HG03571 (cell line): ENCODE measurements around the gene ATF7.
"Not testable (repeated sequence)": the region's sequence is repeated elsewhere in the genome, so short reads cannot be mapped to it uniquely, and the experiment has no call there.

Experiments
- ATAC-seq: cut with Tn5 transposase; IDR thresholded peaks from one replicate; pipeline ENCODE4 v1.9.1; 2021; ENCODE audit not compliant: unreplicated experiment

The ATF7 gene

DNA sequence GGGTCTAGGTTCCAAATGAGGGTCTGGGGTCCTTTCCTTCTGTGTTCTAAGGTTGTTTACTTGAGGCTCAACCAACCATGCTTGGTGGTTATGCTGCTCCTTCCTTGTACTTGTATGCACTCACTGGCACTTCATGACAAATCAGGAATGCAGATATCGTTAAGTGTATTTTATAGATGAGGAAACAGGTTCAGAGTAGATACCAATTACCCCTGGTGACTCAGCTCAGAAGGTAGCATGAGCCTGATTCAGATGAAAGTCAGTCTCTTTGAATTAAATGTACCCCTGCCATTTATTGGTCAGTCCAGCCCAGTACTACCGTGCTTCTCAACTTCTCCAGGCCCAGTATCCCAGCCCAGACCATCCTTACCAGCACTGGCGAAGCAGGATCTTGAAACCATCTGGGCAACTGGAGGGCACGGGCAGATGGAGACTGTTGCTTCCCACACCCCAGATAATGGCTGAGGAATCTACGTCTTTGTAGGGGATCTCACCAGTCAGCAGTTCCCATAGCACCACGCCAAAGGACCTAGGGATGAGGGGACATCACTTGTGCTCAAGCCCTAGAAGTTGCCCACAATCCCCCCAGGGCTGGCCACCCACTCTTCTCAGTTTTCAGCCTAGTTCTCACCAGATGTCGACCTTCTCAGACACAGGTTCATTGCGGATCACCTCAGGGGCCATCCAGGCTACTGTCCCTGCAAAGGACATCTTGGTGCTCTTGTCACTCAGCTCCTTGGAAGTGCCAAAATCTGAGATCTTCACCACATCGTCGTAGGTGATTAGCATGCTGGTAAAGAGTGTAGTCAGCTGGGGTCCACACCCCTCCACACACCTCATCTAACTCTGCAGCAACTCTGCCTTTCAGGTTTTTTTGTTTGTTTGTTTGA, 141.3 kb downstream of the ATF7 start:
- ATAC-seq, result no peak

GRCh38 chr12:53483979-53484377, 142.2 kb downstream of the ATF7 start:
- ATAC-seq, result no peak

GRCh38 chr12:53483225-53483978, 142.8 kb downstream of the ATF7 start:
- ATAC-seq, result no peak

GRCh38 chr12:53482626-53483168, 143.5 kb downstream of the ATF7 start:
- no peak for ATAC-seq

- no peak for ATAC-seq
Measured at GRCh38 chr12:53481939-53482586, 144.1 kb downstream of the ATF7 start.

DNA sequence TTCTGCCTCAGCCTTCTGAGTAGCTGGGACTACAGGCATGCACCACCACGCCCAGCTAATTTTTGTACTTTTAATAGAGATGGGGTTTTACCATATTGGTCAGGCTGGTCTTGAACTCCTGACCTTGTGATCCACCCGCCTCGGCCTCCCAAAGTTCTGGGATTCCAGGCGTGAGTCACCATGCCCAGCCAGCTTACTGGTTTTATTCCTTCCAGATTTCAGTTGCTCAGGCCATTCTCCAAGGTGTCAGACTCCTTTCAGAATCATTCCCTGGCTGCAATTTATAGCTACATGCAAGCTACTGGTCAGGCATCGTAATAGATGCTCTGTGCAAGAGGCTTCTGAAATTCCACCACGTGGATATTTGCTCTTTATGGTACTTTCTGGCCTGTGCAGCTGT, 144.7 kb downstream of the ATF7 start:
- ATAC-seq, result not testable (repeated sequence)

GRCh38 chr12:53480491-53481442, 145.4 kb downstream of the ATF7 start:
- no peak for ATAC-seq

- ATAC-seq, result no peak
Measured at GRCh38 chr12:53479331-53479730, 146.9 kb downstream of the ATF7 start.

- no peak for ATAC-seq
Measured at GRCh38 chr12:53478865-53479264, 147.3 kb downstream of the ATF7 start.

DNA sequence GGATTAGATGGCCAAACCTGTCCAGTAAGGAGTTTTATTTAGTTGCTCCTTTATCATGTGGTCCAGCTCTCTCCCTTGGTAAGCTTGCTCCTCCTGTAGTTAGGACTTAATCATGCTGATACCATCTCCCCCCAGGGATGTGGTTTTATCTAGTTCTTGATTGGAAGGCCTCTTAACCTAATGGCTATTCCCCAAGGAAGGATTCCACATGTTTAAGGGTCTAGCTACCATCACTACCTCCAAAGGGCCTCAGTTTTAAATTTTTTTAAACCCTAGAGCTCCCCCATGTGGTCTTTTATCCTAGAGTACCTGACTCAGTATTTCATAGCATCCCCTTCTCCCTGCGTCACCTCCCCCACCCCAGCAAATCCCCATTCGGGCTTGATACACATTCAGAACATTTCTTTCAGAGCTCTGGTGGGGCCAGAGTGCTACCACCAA, 149.4 kb downstream of the ATF7 start:
- ATAC-seq, result no peak

DNA sequence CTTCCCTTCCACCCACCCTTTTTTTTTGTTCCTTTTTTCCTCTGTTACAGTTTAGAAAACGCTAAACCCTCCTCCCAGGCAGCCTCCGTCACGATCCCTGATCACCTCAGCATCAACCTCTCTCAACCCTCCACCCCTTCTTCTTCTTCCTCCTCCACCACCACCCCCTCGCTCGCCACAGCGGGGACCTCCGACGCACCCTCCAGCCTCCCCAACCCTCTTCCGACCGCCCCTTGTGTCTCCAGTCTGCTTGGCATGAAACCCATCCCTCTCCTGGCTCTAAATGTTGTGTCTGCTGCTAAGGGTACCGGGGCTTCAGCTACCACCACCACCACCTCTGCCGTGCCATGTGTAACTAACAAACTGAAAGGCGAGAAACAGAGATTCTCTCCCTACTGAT, 151.4 kb downstream of the ATF7 start:
- no peak for ATAC-seq

GRCh38 chr12:53474077-53474476, 152.1 kb downstream of the ATF7 start:
- no peak for ATAC-seq

DNA sequence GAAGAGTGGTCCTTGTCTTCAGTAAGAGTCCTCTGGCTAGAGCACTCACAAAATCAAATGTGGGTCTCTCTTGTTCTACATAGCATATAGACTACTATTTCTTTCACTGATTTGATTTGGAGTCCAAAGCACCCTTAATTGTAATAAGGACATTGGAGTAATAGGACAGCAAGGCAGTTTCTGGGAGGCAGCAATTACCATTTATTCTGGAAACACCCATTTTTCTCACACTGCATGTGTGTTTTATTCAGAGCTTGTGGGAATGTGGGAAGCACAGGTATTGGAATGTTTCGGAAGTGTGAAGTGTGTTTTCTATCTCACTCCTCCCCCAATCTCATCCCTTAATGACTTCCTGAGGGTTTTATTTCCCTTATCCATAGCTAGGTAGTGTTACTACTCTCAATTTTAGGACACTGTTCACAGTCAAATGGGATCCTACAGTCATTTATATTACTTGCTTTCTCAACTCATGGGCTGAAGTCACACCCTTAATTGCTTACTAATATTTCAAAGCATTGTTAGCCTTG, 154.1 kb downstream of the ATF7 start:
- ATAC-seq, result no peak

DNA sequence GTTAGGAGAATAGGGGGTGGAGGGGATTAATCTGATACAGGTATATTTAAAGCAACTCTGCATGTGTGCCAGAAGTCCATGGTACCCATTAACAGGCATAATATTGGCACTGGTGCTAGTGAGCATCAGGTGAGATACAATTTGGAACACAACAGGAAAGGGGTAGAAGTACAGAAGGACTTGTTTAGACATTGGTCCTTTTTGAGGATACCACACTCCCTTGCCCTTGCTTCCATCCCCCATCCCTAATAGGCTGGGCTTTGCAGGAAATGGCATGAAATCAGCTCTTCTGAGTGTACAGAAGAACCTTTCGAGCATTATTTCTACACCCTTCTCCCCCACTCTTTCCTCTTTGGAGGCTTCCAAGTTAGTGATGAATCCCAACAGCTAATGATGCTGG, 157.9 kb downstream of the ATF7 start:
- ATAC-seq, result no peak

DNA sequence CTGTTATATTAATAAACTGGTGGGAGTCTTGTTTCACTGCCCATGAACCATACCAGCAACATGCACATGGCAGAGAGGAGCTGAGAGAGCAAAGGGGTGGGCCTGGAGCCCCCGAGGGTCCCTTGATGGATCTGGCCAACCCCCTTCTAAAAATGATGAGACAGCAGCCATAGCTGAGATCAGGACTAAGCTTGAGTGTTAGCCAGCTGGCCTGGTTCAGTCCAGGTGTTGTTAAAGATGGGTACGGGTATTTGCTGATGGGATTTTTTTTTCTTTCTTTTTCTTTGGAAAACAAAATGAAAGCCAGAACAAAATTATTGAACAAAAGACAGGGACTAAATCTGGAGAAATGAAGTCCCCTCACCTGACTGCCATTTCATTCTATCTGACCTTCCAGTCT, 158.3 kb downstream of the ATF7 start:
- no peak for ATAC-seq

- ATAC-seq, result no peak
Measured at GRCh38 chr12:53467082-53467481, 159.1 kb downstream of the ATF7 start.

DNA sequence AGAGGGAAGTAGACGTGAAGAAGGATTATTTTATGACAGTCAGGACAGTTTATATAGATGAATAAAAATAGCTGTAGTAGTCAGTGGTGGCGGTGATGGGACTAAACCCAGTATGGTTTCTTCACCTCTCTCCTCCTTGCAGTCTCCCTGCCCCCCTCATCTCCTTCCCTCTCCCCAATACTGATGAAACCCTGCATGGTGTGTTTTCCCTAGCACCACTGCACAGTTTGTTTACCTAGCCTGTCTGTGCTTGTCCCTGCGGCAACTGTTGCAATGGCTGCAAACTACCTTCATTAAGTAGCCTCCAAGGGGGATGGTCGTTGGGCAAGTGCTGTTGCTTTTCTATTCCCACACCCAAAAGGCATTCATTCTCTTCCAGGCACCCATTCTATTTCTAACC, 159.5 kb downstream of the ATF7 start:
- no peak for ATAC-seq

- ATAC-seq, result no peak
Measured at GRCh38 chr12:53465679-53466078, 160.5 kb downstream of the ATF7 start.

DNA sequence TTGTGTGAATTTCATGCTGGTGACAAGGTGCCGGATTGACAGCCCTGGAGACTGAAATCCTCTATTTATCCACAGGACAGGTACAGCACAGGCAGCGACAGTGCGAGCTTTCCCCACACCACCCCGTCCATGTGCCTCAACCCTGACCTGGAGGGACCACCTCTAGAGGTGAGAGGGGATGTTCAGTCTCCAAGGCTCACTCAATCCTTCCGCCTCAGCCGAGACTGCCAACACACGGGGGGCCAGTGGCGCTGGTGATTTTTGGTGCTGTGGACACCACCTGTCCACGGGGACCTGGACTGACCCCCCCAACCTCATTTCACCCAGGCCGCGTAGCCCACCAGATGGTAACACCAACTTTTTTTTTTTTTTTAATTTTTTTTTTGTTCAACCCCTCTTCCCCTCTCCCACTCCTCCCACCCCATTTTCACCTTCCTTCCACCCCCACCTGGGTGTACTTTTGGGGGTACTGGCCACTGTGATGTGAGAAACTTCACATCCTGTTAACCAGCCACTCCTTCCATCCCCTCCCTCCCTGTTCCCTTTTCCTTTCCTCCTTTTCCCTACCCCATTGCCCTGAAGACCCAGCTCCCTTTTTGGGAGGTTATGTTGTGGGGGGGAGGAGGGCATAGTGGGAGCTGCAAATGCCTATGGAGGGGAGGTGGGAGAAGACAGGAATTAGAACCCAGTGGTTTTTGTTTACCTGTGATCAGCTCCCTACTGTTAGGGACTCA, 161.3 kb downstream of the ATF7 start:
- no peak for ATAC-seq
